Endothelial cell (in vitro differentiated cells): ENCODE data around the gene AGO1. TPM values are rescaled to one million over a fixed set of nuclear protein-coding genes. Genes with fewer than 3 reads are reported as not detected.
A peak's percentile ranks its signal among the peaks of the same experiment; 100 is the strongest.

Experiments
- DNase-seq: peaks from one replicate; pipeline ENCODE4 v3.0.0; 2021; ENCODE audit warnings: low spot score
- H3K27ac Mint-ChIP-seq: one replicate; pipeline ENCODE4 v1.8.0; 2021; ENCODE audit warnings: mixed read lengths, inconsistent platforms; ENCODE audit not compliant: unreplicated experiment
- H3K27me3 Mint-ChIP-seq: one replicate; pipeline ENCODE4 v1.8.0; 2021; ENCODE audit warnings: mild to moderate bottlenecking, moderate library complexity, mixed read lengths, inconsistent platforms; ENCODE audit not compliant: unreplicated experiment
- H3K36me3 Mint-ChIP-seq: one replicate; pipeline ENCODE4 v1.8.0; 2021; ENCODE audit warnings: mild to moderate bottlenecking, low read depth, mixed read lengths, inconsistent platforms; ENCODE audit not compliant: unreplicated experiment
- H3K4me1 Mint-ChIP-seq: one replicate; pipeline ENCODE4 v1.8.0; 2021; ENCODE audit warnings: mild to moderate bottlenecking, mixed read lengths, inconsistent platforms; ENCODE audit not compliant: unreplicated experiment
- H3K4me3 Mint-ChIP-seq: one replicate; pipeline ENCODE4 v1.8.0; 2021; ENCODE audit warnings: mild to moderate bottlenecking, mixed read lengths, inconsistent platforms; ENCODE audit not compliant: unreplicated experiment
- H3K9me3 Mint-ChIP-seq: one replicate; pipeline ENCODE4 v1.8.0; 2021; ENCODE audit warnings: mixed read lengths, inconsistent platforms; ENCODE audit not compliant: unreplicated experiment
- total RNA-seq: library from RNA; stranded (reverse); fragmentation: NEBNext Ultra II Directional; extraction: Animal tissue kit (Norgen Biotek cat#: 25700); gene quantifications from one replicate; pipeline ENCODE4 v1.2.1, GENCODE V29; 2021; ENCODE audit not compliant: unreplicated experiment
- TF ChIP-seq, protein P1 (sequence below): fragments of 200-600 bp; sonication (generic); IDR thresholded peaks from one replicate; pipeline ENCODE4 v1.5.0; 2021; ENCODE audit warnings: antibody characterized with exemption; ENCODE audit not compliant: unreplicated experiment

AGO1 gene
- total RNA-seq, 1 donor from 2014 or later = 41.1 TPM

DNA sequence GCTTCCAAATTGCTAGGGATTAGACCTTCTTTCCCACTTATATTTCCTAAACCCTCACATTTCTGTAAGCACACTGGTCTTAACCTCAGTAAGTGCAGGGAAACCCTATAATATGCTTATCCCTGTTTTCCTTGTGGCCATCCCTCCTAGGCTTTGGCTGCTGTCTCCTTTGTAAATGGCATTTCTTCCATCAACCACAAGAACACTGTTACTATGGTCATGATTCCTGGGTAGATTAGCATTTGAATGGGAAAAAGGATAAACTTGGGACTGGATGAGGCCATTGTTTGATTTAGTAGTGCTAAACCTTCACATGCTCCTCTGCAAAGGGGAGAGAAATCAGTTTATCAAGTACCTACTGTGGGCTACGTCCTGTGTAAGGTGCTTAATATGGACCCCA, 31.7 kb downstream of the AGO1 start:
- DNase-seq = no peak
- no peaks in the 10 kb centered on the region for H3K9me3 Mint-ChIP-seq
- H3K4me3 Mint-ChIP-seq = peak overlapping the region; percentile 20
- H3K27ac Mint-ChIP-seq = no peak overlapping the region
- no peaks in the 10 kb centered on the region for H3K27me3 Mint-ChIP-seq
- H3K36me3 Mint-ChIP-seq = peaks cover 42% of the 10 kb centered on the region
- H3K4me1 Mint-ChIP-seq = no peaks in the 10 kb centered on the region
- TF ChIP-seq, protein P1, sequence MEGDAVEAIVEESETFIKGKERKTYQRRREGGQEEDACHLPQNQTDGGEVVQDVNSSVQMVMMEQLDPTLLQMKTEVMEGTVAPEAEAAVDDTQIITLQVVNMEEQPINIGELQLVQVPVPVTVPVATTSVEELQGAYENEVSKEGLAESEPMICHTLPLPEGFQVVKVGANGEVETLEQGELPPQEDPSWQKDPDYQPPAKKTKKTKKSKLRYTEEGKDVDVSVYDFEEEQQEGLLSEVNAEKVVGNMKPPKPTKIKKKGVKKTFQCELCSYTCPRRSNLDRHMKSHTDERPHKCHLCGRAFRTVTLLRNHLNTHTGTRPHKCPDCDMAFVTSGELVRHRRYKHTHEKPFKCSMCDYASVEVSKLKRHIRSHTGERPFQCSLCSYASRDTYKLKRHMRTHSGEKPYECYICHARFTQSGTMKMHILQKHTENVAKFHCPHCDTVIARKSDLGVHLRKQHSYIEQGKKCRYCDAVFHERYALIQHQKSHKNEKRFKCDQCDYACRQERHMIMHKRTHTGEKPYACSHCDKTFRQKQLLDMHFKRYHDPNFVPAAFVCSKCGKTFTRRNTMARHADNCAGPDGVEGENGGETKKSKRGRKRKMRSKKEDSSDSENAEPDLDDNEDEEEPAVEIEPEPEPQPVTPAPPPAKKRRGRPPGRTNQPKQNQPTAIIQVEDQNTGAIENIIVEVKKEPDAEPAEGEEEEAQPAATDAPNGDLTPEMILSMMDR = no peak

DNA sequence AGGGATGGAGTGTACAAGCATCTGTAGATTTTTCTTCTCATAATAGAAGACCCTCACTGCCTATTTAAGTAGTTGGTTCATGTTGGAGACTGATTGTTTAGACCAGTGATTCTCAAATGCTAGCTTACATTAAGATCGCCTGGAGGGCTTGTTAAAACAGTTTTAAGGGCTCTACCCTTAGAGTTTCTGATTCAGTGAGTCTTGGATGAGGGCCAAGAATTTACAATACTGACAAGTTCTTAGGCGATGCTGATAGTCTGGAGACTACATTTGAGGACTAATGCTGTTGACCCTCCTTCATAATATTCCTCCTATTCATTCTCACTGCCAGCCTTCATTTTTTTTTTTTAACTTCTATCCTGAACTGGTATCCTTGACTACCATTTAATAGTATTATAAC, 32.7 kb downstream of the AGO1 start:
- H3K27me3 Mint-ChIP-seq = no peaks in the 10 kb centered on the region
- DNase-seq = no peak
- H3K36me3 Mint-ChIP-seq = peaks cover 52% of the 10 kb centered on the region
- no peak overlapping the region for H3K4me3 Mint-ChIP-seq
- H3K9me3 Mint-ChIP-seq = no peaks in the 10 kb centered on the region
- no peak overlapping the region for H3K27ac Mint-ChIP-seq
- TF ChIP-seq, protein P1 = no peak
- H3K4me1 Mint-ChIP-seq = no peaks in the 10 kb centered on the region

DNA sequence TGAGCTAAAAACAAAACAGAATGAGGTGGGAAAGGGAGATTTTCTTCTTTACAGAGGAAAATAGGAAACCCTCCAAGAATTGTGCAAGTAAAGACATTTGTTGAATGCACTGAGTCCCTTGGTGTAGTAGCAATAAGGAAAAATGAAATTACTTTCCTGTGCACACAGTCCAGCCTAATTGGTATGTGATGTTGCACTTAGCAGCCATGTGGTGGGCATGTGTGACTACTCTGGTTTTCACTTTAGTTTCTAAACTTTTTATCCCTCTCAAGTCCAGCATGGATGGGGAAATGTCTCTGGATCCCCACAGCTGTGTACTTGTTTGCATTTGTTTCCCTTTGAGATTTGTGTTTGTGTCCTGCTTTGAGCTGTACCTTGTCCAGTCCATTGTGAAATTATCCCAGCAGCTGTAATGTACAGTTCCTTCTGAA, 40.8 kb downstream of the AGO1 start:
- no peaks in the 10 kb centered on the region for H3K27me3 Mint-ChIP-seq
- DNase-seq = no peak
- TF ChIP-seq, protein P1 = no peak
- no peak overlapping the region for H3K4me3 Mint-ChIP-seq
- H3K27ac Mint-ChIP-seq = no peak overlapping the region
- no peaks in the 10 kb centered on the region for H3K9me3 Mint-ChIP-seq
- H3K36me3 Mint-ChIP-seq = peaks cover 21% of the 10 kb centered on the region
- peaks cover 11% of the 10 kb centered on the region for H3K4me1 Mint-ChIP-seq

DNA sequence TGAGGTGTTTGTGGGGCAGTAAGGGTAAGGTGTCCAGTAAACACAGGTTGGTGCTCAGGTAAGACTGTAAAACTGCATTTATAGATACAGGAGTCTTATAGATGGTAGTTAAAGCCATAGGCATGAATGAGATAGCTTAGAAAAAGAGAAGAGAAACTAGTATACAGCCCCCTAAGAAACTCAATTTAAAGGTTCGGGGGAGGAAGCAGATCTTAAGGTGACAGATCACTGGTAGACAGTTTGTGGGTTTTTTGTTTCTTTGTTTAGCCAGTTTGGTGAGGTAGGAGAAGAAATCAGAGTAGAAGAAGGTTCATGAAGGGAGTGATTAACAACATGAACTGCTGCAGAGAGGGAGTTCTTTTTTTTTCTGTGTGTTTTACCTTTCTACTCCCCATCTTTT, 41.8 kb downstream of the AGO1 start:
- TF ChIP-seq, protein P1 = no peak
- Mint-ChIP-seq H3K27me3 (no peaks in the 10 kb centered on the region), H3K4me1 (peaks cover 11% of the 10 kb centered on the region), H3K36me3 (peaks cover 12% of the 10 kb centered on the region), H3K9me3 (no peaks in the 10 kb centered on the region), H3K27ac (no peak overlapping the region), H3K4me3 (no peak overlapping the region)
- no peak for DNase-seq

GRCh38 chr1:35925741-35926140, 42.7 kb downstream of the AGO1 start:
- no peak for DNase-seq
- H3K36me3 Mint-ChIP-seq = peaks cover 9% of the 10 kb centered on the region
- TF ChIP-seq, protein P1 = no peak
- H3K9me3 Mint-ChIP-seq = no peaks in the 10 kb centered on the region
- no peak overlapping the region for H3K4me3 Mint-ChIP-seq
- H3K27ac Mint-ChIP-seq = no peak overlapping the region
- peaks cover 18% of the 10 kb centered on the region for H3K4me1 Mint-ChIP-seq
- peaks cover 4% of the 10 kb centered on the region for H3K27me3 Mint-ChIP-seq
